Measurements from ENCODE around the gene VCP. TPM values are rescaled to one million over a fixed set of nuclear protein-coding genes. Genes with fewer than 3 reads are reported as not detected.

The VCP gene
- total RNA-seq, 1 experiment from 2014 or later, result 170 TPM

- Histone ChIP-seq H3K9me2 (ENCODE audit: insufficient read depth) (no peaks in the 10 kb centered on the region), H3K9me3 (ENCODE audit: control insufficient read depth in 1 of 2, insufficient read depth in 1 of 2, low read depth in 1 of 2, low read length in 2 of 2) (no peaks in the 10 kb centered on the region), H3K27me3 (ENCODE audit: insufficient read depth, low read length) (no peaks in the 10 kb centered on the region), H3K4me3 (replicated peaks in 1 of 2; ENCODE audit: low read depth in 1 of 2, low read length in 2 of 2) (no peak overlapping the region), H3K36me3 (ENCODE audit: control insufficient read depth in 1 of 2, insufficient read depth in 2 of 2, low read length in 2 of 2) (no peaks in the 10 kb centered on the region), H3K4me2 (ENCODE audit: low read length) (no peak overlapping the region), H3K79me2 (ENCODE audit: insufficient read depth, low read length) (no peaks in the 10 kb centered on the region), H4K20me1 (ENCODE audit: insufficient read depth) (no peaks in the 10 kb centered on the region), H3K27ac (ENCODE audit: low read depth, low read length) (no peak overlapping the region), H3K4me1 (ENCODE audit: control insufficient read depth in 1 of 2, insufficient read depth in 2 of 2, low read length in 2 of 2) (no peaks in the 10 kb centered on the region; a peak in 1 of 4 replicates), H2AFZ (ENCODE audit: low read depth, low read length, poor library complexity, severe bottlenecking) (no peak overlapping the region), H3K9ac (ENCODE audit: low read length) (no peak overlapping the region)
- intact Hi-C loops (cut with micrococcal nuclease), result no loop called here
- ChIA-PET CTCF (interaction anchor here (1.7 kb wide), 1 partner anchor 18 kb away, joined by 5 read pairs; no protein-coding TSS in a partner anchor), RAD21 (ENCODE audit: low non-redundant PET in 1 of 2, low total read pairs in 2 of 2, uncharacterized antibody in 2 of 2, unreplicated experiment in 2 of 2) (no interaction called here), POLR2A (no interaction called here)
- DNase-seq (ENCODE audit: low read depth, low spot score) (no peak), ATAC-seq (no peak)
- no TSS peak for BruUV-seq (replicated peaks)
- TF ChIP-seq ATF3 (IDR thresholded peaks at IDR 0.05) (no peak), REST (IDR thresholded peaks at IDR 0.05; ENCODE audit: low read depth) (no peak), ELF1 (IDR thresholded peaks at IDR 0.05; ENCODE audit: borderline replicate concordance, low read depth) (no peak), SIN3A (IDR thresholded peaks at IDR 0.05; ENCODE audit: low read depth) (no peak), ZNF274 (IDR thresholded peaks at IDR 0.05; ENCODE audit: low read depth, low read length) (no peak), MAX (IDR thresholded peaks at IDR 0.05) (no peak), CEBPB (IDR thresholded peaks at IDR 0.05; ENCODE audit: low read depth) (no peak), SRF (IDR thresholded peaks at IDR 0.05; ENCODE audit: low read depth) (no peak), ZBTB33 (IDR thresholded peaks at IDR 0.05; ENCODE audit: extremely low read depth, insufficient replicate concordance, low read length) (no peak)
These were observed 39.3 kb downstream of the VCP start for GRCh38 chr9:35033101-35033500.
